ENCODE measurements around the gene KSR1.

KSR1 gene

GRCh38 chr17:27569884-27570577, 113.8 kb downstream of the KSR1 start:
- no peak for DNase-seq (ENCODE audit: low spot score)

GRCh38 chr17:27570578-27570914, 114.3 kb downstream of the KSR1 start:
- no peak for DNase-seq (ENCODE audit: low spot score)

- no peak for DNase-seq (ENCODE audit: low spot score)
Measured at GRCh38 chr17:27571563-27572352, 115.5 kb downstream of the KSR1 start.

GRCh38 chr17:27572665-27573064, 116.4 kb downstream of the KSR1 start:
- DNase-seq (ENCODE audit: low spot score), result no peak

- no peak for DNase-seq (ENCODE audit: low spot score)
Measured at GRCh38 chr17:27573548-27573947, 117.3 kb downstream of the KSR1 start.

DNA sequence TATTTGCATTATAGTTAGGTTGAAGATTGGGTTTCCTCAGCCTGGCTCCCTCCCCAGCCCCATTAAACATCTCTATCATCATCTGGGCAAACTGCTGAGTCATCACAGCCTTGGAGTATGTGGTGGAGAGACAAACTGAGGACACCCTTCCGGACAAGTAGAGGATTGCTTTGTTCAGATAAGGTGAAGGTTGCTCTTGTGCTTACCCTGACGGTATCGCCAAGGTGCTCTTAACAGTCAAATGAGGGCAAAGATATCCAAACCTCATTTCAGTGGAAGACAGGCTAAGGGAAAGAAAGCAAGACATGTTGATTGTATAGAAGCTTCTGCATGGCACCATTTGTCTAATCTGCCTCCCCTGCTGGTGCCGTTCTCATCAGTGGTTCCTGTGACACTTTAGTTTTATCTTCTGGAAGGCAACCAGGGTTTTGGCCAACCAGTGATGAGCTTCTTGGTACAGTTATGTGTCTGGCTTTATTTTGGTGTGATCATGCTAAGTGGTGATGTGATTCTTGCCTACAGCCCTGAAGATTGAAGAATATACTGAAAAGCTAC, 117.8 kb downstream of the KSR1 start:
- no peak for DNase-seq (ENCODE audit: low spot score)

DNA sequence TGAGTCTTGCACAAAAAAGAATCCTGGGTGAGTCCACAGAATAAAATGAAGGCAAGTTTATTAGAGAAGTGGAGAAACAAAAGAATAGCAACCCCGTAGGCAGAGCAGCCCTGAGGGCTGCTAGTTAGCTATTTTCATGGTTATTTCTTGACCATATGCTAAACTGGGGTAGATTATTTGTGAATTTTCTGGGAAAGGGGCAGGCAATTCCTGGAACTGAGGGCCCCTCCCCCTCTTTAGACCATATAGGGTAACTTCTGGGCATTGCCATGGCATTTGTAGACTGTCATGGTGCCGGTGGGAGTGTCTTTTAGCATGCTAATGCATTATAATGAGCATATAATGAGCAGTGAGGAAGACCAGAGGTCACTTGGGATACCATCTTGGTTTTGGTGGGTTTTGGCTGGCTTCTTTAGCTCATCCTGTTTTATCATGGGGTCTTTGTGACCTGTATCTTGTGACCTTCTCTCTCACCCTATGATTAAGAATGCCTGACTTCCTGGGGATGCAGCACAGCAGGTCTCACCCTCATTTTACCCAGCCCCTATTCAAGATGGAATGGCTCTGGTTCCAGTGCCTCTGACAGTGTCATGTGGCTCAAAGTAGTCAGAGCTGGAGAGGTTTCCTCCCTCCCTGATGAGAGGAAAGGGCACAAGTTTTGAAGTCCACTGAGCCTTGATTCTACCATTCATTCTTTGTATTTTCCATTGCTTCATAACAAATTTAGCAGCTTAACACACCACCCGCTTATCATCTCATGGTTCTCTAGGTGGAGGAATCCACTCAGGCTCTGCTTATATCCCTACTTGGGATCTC, 119.1 kb downstream of the KSR1 start:
- DNase-seq (ENCODE audit: low spot score), result no peak

DNA sequence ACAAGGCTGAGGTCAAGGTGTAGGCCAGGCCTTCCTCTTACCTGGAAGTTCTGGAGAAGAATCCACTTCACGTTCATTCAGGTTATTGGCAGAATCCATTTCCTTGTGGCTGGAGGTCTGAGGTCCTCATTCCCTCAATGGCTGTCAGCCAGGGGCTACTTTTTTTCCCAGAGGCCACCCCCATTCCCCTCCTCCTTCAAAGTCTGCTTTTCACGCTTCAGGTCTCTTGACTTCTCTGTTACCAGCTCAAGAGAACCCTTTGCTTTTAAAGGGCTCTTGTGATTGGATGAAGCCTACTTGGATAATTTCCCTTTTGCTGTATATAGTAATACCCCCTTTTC, 119.6 kb downstream of the KSR1 start:
- no peak for DNase-seq (ENCODE audit: low spot score)

DNA sequence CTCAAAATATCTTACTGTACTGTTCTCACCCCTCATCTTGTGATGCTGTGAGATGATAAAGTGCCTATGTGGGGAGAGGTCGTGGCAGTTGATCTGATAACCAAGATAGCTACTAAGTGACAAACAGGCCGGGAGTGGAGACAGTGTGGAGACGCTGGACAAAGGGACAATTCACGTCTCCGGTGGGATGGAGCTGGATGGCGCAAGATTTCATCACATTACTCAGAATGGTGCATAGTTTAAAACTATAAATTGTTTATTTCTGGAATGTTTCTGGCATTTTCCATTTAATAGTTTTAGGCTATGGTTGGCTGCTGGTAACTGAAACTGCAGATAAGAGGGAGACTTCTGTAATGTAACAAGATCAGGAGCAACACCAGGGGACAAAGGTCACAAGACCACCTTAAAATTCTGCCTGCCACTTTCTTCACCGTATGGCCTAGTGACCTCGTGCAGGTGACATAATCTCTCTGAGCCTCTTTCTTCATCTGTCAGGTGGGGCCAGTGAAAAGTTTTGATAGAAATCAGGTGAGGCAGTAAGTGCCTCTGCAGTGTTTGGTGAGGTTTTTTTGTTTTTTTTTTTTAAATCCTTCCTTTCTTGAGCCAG, 120.3 kb downstream of the KSR1 start:
- no peak for DNase-seq (ENCODE audit: low spot score)

- DNase-seq (ENCODE audit: low spot score), result no peak
Measured at GRCh38 chr17:27577121-27577761, 121.0 kb downstream of the KSR1 start.

- no peak for DNase-seq (ENCODE audit: low spot score)
Measured at GRCh38 chr17:27577884-27578717, 121.9 kb downstream of the KSR1 start.

- no peak for DNase-seq (ENCODE audit: low spot score)
Measured at GRCh38 chr17:27578718-27579085, 122.5 kb downstream of the KSR1 start.

DNA sequence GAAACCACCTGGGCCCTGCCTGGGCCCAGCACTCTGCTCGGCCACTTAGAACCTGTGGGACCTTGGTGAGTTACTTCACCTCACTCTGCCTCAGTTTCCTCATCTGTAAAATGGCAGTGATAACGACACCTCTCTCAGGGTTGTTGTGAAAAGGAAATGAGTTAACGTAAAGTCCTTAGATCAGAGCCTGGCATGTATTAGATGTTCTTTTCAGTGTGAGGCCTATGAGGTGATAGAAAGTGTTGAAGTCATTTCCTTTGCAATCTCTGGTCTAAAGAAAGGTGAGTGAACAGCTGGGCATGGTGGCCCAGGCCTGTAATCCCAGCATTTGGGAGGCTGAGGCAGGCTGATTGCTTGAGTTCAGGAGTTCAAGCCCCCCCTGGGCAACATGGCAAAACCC, 123.1 kb downstream of the KSR1 start:
- DNase-seq (ENCODE audit: low spot score), result no peak

DNA sequence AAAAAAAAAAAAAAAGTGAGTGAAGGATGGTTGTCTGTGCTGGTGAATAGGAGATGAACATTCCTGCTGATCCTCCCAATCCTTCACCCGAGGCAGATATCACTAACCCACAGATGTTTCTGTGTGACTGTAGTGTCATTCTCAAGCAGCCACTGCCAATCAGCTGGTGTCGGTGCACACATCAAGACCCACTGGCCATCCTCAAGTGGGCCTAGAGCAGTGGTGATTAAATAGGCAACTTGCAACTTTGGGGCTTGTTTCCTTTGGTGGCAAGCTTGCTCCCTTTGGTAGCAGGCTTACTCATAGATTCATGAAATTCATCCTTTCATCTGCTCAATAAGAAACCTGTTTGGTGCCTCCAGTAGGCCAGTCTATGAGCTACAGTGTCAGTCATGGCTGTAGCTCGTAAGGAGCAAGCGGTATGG, 123.7 kb downstream of the KSR1 start:
- no peak for DNase-seq (ENCODE audit: low spot score)

DNA sequence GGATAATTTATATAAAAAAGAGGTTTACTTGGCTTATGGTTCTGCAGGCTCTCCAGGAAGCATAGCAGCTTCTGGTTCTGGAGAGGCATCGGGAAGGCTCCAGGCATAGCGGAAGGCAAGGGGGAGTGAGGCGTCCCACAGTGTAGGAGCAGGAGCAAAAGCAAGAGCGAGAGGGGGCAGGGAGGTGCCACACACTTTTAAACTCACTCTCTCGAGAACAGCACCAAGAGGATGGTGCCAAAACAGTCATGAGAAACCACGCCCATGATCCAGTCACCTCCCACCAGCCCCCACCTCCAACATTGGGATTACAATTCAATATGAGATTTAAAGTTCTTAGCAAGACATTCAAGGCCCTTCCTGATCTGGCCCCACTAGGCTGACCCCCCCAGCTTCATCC, 124.8 kb downstream of the KSR1 start:
- no peak for DNase-seq (ENCODE audit: low spot score)

GRCh38 chr17:27582696-27583095, 126.4 kb downstream of the KSR1 start:
- DNase-seq (ENCODE audit: low spot score), result no peak

- no peak for DNase-seq (ENCODE audit: low spot score)
Measured at GRCh38 chr17:27585153-27585681, 129.0 kb downstream of the KSR1 start.

DNA sequence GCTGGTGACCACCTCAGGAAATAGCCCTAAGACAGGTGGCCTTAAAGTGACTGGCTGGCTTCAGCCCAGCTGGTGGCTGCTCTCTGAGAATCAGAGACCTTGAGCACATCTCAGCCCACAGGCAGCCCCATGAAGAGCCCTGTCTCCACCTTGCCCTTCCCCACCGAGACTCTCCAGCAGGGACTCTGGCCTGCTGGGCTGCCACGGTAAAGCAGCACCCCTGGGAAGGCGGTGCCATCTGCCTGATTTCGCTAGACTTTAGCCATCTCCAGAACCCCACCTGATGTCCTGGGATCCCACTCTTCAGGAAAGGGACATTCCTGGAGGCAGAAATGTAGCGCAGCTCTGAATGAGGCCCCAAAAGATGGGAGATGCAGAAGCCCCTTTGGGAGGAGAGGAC, 129.5 kb downstream of the KSR1 start:
- DNase-seq (ENCODE audit: low spot score), result no peak

- no peak for DNase-seq (ENCODE audit: low spot score)
Measured at GRCh38 chr17:27586203-27586721, 130.0 kb downstream of the KSR1 start.

GRCh38 chr17:27588354-27588753, 132.1 kb downstream of the KSR1 start:
- DNase-seq (ENCODE audit: low spot score), result no peak

Data from CD4-positive, alpha-beta T cell treated with Interleukin-6 at 100 ng/mL for 8 hours (primary cell).